GM04504 (cell line): ENCODE measurements around the gene F12.

ENCODE experiments used
- DNase-seq: peaks from one replicate; pipeline ENCODE4 v3.0.0-alpha.2; 2012; ENCODE audit warnings: low read depth

Gene F12

GRCh38 chr5:177409043-177409801 is at the start of gene F12:
F12 (minus strand) TSS chr5:177409564; CDS start chr5:177409527, 37 bp downstream.
- DNase-seq = no peak

- no peak for DNase-seq
These were observed 49.6 kb upstream of the F12 start for GRCh38 chr5:177458912-177459350.

DNA sequence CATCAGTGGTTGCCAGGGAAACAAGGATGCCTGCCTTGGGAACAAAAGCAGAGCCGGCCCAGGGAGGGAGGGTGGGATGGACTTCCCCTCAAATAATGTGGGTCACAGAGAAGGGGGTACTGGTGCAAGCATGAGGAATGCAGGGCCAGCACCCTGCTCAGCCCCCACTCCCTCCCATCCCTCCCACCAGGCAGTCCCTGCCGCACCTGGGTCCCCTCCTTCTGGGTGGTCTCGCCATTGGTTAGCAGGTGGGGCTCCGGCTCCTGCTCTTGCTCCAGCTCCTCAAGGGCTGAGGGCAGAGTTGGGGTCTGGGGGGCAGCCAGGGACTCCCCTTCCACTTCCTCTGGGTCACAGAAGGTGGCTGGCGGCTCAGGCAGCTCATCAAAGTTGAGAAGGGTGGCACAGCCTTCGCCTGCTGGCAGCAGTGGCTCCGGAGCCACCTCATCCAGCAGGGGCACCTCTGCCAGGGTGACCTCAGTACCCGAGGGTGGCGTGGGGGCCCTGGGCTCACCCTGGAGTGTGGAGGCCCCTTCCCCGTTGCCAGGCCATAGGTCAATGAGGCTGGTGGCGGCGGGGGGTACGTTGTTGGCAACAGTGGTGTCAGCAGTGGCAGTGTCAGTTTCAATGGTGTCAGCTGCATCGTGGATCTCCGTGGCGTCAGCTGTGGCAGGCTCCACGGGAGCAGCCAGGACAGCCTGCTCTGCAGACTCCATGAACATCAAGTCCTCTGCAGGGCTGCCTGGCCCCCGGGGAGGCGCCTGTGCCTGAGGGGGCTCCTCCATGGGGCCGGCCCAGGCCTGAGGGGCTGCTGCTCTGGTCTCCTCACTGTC is 48.7 kb upstream of the F12 start:
- no peak for DNase-seq

DNA sequence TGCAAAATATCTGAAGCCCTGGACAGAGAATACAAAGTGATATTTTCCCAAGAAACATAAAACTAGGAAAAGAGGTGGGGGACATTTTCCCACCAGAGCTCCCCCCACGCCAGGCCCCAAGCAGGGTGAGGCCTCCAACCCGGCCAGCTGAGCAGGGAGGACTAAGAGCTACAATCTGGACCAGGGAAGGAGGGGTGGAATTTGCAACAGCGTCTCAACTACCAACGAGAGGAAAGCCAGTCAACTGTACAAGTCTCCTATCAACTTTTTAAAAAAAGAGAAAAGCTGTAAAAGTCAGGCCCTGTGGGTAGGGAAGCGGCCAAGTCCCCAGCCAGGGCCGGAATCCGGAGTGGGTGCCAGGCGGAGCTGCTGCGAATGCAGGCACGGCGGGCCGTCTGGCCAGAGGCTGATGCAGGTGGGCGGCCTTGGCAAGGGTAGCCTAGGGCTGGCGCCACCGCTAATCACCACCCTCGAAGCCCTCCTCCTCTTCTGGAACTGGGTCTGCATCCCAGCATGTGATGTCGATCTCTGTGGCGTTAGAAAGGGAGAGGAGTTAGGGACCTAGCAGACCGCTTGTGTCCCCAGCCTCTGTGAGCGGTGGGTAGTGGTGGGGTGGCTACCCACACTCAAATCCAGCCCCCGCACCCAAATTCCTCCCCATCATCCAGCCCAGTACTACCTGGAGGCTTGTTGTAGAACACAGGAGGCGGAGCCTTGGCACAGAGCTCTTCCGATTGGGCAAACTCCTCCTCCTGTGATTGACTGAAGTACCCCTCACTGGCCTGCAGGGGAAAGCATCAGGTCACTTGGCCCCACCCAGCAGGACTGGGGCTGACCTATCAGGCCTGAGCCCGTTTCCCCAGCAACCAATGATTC is 47.9 kb upstream of the F12 start:
- DNase-seq = peak; percentile 93

DNA sequence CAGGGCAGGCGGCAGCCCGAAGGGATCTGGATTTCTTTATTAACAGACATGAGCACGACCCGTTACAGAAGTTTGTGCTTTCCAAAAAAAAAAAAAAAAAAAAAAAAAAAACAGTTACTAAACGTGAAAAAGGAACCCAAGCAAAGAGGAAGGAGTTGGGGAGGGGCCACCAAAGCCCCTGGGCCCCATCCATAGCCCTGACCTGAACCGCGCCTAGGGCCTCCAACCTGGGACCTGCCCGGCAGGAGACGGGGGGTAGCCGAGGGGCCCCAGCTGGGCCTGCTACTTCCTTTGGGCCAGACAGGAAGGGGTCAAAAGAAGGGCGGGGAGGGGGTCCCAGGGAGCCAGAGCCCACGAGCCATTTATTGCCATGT is 47.2 kb upstream of the F12 start:
- no peak for DNase-seq

DNA sequence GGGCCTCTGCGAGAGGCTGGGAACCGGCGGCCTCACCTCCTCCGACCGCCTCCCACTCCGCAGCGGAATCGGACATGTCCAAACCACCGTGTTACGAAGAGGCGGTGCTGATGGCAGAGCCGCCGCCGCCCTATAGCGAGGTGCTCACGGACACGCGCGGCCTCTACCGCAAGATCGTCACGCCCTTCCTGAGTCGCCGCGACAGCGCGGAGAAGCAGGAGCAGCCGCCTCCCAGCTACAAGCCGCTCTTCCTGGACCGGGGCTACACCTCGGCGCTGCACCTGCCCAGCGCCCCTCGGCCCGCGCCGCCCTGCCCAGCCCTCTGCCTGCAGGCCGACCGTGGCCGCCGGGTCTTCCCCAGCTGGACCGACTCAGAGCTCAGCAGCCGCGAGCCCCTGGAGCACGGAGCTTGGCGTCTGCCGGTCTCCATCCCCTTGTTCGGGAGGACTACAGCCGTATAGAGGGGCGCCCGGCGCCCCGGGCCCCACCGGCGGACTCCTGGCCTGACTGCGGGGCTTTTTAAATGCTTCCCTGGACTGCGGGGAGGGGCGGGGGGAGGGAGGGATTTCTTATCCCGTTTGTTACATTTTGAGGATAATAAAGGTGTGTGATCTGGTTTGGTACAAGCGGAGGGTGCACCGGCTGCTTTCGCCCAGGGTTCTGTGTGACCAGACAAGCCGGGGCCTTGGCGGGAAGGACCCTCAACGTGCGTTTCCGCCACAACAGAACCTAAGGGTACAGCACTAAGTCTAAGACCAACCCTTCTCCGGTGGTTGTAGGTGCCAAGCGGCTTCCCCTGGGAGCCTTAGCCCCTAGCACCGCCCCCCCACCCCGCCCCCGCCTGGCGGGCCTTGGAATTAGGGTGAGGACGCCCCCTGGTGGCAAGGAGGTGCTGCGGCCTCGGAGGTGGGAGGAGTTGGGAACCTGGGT is 46.6 kb upstream of the F12 start:
- DNase-seq = peak; percentile 71

DNA sequence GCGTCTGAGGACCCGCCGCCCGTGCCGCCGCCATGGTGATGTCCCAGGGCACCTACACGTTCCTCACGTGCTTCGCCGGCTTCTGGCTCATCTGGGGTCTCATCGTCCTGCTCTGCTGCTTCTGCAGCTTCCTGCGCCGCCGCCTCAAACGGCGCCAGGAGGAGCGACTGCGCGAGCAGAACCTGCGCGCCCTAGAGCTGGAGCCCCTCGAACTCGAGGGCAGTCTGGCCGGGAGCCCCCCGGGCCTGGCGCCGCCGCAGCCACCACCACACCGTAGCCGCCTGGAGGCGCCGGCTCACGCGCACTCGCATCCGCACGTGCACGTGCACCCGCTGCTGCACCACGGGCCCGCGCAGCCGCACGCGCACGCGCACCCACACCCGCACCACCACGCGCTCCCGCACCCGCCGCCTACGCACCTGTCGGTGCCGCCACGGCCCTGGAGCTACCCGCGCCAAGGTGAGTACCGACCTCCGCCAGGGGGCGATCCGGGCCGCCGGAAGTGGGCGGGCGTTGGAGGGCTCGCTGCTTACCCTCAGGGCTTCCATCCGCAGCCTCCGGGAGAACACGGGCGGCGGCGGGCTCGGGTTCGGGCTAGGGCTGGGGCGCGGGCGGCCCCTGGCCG is 45.8 kb upstream of the F12 start:
- DNase-seq = no peak

- DNase-seq = peak; percentile 75
These were observed 45.2 kb upstream of the F12 start for GRCh38 chr5:177454397-177455035.

- no peak for DNase-seq
These were observed 44.6 kb upstream of the F12 start for GRCh38 chr5:177453852-177454396.

- no peak for DNase-seq
These were observed 43.6 kb upstream of the F12 start for GRCh38 chr5:177452688-177453638.

DNA sequence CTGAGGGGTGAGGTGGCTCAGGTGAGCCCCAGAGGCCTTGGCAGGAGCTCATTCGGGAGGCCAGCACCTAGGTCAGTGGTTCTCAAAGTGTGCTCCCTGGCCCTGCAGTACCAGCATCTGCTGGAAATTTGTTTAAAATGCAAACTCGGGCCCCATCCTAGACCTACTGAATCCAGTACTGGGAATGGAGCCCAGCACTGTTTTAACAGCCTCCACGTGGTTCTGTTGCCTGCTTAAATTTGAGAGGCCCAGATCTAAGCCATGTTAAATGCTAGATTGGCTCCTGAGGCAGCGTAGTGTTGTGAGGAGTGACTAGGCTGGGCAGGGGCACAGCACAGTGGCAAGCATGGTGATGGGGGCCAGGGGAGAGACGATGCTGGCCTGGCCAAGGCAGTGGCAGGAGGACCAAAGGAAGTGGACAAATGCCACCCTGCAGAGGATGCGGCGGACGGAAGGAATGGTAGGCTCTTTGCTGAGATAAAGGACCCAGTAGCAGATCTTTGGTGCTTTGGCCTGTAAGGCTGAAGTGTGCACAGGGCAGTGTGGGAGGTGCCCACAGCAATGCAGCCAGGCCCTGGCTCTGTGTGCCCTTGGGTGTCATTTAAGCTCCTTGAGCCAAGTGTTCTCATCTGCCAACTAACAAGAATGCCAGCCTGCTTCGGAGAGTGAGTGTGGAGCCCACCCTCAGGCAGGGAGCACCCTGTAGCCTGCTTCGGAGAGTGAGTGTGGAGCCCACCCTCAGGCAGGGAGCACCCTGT is 41.5 kb upstream of the F12 start:
- DNase-seq = no peak

DNA sequence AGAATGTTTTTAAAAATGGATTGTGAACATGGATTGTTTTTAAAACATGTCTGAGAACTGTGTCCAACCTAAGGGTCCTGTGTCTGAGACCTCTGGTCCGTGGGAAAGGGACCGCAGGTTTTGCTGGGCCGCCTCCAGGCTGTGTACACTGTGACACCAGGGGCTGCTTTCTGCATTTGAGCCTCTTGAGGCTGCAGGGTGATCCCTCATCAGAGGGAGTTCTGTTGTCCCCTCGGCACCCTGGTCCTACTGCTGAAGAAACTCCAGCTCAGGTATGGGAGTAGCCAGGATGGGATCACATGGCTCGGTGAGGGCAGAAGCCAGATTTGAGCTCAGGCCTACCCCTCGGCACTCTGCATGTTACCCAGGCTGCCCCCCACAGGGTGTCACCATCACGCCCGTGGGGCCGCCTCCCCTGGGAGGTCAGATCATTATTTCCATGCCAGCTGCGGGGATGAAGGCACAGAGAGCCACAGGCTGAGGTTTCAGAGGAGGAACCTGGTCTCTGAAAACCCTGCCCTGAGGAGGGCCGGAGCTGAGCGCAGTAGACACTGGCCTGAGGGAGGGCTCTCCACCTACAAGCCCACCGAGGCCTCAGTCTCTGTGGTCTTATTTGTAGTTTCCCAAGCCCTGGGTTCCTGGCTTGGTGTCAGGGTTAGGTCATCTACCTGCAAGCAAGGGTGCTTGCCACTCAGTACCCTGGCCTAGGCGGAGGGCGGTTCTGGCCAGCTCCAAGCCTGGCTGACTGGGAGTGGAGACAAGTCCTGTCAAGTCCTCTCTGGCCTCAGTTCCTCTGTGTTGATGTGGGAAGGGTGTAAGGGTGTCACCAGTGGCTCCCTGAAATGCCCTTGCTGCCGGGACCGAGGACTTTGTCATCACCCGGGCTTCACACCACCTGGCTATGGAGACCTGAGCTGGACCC is 40.0 kb upstream of the F12 start:
- DNase-seq = no peak

DNA sequence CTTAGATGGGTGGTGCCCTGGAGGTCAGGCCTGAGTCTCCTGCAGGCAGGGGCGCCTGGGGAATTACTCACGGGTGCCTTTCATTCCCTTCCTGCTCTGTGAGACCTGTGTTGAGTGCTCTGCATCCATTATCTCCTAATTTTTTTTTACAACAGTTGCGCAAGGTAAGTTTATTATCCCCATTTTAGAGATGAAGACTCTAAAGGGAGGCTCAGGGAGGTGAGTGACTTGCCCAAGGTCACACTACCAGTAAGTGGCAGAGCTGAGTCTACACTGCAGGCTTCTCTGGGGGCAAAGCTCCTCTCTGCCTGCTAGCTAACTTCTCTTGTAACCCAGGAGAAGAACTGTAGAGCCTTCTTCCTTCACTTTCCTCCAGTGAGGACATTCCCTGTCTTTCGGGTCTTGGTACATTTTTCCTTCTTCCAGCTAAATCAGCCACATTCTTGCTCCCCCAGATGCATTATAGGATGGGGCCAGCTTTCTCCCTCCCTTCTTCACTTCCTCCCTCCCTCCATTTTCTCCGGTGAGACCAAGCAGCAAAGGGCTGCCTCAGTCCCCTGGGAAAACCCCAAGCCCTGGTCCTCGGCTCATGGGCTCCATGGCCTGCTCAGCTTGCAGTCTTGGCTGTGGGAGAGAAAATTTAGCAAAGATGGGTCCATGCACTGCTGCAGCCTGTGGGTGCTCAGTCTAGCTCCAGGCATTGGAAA is 39.0 kb upstream of the F12 start:
- DNase-seq = no peak

DNA sequence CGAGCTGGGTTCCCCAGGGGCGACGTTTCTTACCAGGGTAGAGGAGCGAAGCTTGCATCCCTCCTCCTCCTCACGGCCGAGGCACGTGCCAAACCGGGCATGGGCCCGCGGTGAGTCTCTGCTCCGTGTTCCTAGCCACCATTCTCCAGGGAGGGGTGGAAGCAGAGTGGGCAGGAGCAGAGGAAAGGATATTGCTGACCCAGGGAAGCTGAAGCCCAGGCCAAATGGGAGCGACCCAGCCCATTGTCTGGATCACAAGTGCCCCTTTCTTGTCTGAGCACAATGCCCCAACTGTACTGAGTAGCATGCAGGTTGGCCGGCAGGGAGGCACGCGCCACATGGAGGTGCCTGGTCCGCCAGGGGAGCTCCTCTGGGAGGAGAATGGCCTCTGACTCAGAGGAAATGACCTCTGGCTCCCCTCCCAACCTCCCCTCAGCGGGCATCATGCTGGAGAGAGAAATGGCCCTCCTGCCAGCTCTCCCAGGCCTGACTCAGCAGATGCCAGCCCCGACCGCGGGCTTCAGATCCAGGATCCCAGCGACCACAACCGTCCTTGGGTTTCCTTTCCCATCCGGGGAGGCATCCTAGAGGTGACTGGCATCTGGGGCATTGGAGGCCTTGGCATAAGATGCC is 38.4 kb upstream of the F12 start:
- DNase-seq = no peak

DNA sequence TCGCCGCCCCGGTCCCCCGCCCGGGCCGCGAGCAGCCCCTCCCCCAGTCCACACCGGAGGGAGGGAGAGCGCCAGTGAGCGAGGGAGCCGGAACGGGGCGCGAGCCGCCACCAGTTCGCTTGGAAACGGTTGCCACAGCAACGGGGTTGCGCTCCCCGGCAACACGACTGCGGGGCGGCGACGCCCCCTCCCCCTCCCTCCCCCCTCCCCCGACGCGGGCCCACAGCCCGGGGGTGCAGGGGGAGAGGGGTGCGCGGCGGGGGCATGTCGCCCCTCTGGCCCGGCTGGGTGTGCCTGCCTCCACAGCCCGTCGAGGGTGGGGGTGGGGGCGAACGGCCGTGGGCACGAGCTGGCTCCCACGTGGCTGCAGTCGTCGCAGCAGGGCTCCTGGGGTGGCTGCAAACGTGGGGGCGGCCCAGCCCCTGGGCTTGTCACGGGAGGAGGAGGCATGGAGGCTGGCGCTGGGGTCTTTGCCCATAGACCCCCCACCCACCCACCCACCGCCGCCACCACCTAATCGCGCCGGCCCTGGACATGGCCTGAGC is 37.8 kb upstream of the F12 start:
- no peak for DNase-seq
